Eye (tissue), 1 donor: Measurements from ENCODE around the gene STOM.
A peak's percentile ranks its signal among the peaks of the same experiment; 100 is the strongest.
"Not testable (repeated sequence)": the region's sequence is repeated elsewhere in the genome, so short reads cannot be mapped to it uniquely, and the experiment has no call there.

Experiments used
- DNase-seq: peaks from one replicate; pipeline ENCODE4 v3.0.0-alpha.2; 2015

STOM gene, protein sequence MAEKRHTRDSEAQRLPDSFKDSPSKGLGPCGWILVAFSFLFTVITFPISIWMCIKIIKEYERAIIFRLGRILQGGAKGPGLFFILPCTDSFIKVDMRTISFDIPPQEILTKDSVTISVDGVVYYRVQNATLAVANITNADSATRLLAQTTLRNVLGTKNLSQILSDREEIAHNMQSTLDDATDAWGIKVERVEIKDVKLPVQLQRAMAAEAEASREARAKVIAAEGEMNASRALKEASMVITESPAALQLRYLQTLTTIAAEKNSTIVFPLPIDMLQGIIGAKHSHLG

DNA sequence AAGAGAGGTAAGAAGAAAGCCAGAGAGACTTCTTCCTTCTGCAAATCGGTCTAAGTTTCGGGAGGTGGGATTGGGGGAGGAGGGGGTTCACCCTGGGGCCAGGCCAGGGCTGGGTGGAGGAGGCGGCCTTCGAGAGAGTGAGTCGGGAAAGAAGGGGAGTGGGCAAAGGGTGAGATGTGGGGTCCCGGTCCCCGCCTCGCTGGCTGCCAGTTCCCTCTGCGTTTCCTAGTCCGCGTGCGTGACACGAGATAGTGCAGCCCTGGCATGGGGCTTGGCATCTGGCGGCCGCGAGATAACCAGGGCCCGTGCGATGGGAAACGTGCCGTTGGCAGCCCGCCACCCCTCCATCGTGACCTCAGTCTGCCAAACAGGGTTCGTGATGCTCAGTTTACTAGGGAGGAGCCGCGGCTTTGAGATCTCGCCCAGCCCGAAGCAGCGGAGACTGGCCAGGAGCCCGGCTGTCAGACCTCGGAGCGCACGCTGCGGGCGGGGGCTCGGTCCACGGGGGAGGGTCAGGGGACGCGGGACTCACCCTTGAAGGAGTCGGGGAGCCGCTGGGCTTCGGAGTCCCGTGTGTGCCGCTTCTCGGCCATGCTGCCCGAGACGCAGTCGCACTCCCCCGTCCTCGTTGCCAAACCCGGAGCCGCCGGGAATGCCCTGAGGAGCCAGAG lies at the start of gene STOM:
STOM (minus strand) TSS at position 656 of the 671 bp plus-strand sequence; CDS start at position 593, 63 bp downstream.
- no peak for DNase-seq

DNA sequence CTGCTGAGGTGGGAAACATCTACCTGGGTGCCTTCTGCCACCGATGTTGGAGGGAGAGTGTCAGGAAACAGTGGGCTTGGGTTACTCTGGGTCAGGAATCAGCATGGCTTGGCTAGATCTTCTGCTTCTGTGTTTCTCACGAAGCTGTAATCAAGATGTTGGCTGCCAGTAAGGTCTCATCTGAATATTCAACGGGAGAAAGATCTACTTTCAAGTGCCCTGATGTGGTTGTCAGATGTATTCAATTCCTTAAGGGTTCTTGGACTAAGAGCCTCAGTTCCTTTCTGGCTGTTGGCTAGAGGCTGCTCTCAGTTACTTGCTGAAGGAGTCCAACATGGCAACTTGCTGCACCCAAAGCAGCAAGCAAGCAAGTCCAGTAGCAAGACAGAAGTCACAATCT lies 41.9 kb upstream of the STOM start:
- DNase-seq, result no peak

DNA sequence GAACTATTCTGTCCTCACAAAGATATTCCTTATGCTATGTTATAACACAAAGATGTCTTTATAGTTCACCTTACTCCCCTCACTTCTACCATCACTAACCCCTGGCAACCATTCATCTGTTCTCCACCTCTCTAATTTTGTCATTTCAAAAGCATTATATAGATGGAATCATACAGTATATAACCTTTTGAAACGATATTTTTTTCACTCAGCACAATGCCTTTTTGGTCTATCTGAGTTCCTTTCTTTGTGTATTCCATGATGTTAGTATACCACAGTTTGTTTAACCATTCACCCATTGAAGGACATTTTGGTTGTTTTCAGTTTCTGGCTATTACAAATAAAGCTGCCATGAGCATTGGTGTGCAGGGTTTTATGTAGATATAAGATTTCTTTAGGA lies 35.8 kb upstream of the STOM start:
- no peak for DNase-seq

DNA sequence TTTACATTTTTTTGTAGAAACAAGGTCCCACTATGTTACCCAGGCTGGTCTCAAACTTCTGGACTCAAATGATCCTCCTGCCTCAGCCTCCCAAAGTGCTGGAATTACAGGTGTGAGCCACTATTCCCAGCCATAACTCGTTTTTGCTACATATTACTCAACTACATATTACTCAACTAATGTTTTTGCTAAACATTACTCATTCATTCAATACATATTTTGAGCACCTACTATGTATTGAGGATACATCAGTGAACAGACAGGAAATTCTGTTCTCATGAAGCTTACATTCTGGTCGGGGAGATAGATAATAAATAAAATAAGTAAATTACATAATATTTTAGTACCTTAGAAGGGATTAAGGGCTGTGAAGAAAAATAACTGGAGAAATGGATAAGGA lies 34.9 kb upstream of the STOM start:
- no peak for DNase-seq

DNA sequence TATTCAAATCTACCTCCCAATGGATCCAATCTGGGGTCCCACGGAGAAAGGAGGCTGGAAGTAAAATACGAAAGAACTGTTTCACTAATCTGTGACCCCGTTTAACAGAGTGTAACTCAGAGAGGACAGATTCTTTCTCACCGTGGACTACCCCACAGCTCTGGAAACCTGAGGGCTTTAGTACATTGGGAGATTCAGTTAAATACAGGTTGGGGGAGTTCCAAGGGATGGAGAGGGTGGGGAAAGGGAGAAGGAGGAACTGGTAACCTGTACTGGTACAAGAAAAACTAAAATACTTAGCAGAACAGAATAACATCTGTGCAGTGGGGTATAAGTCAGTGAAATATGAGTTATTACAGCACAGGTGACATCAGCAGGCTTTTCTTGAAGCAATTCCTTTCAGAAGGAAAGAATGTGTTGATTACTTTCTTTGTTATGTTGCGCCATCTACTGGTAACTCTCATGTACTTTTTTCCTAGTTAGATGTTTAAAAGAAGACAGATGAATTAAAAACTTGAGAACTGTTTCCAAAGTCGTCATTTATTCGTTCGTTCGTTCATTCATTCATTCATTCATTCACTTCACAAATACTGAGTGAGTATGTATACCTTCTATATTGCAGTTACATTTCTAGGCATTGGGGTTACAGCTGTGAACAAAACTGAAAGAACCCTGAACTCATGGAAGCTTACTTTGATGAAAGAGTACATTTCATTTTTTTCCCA lies 30.0 kb upstream of the STOM start:
- peak; percentile 89 for DNase-seq

DNA sequence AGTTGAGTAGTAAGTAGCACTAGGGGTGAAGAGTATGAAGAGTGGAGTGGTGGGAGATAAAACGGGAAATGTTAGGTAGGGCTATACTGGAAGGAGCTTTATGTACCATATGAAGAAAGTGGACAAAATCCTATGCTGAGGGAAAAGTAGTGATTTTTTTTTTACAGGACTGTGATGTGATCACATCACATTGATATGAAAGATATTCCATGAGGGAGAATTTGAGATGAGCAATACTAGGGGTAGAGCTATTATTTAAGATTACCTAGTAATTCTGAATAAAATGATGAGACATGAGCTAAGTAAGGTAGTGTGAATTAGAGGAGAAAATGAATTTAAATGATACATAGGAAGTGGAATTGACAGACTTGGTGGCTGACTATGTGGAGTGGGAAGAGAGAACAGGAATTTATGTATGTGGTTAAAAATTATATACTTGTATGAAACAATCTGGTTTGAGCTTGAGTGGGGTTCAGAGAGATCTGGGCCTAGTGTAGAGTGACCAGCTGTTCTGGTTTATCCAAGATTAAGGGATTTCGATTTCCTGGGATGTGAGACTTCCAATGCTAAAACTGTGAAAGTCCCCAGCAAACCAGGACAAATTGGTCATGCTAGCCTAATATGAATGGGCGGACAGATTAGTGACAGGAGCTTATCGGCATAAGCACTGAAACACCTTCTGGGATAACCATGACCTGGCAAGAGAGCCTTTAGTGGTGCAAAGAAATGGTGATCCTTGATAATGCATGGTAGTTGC lies 29.3 kb upstream of the STOM start:
- peak; percentile 20 for DNase-seq

DNA sequence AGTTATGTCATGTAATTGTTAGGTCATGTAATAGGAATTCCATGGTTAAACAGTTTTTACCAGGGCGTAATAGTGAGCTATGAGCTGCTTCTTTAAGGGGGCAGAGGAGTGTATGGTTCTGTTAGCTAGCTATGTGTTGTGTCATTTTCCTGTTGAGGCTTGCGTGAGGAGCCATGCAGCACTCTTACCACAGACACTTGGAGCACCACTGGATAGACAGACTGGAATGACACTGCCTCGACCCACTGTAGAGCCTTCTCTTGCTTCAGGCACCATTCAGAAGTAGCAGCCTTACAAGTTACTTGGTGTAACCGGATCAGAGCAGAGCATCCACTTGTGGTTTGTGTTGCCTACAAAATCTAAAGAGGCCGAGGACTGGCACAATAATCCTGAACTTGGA lies 28.3 kb upstream of the STOM start:
- peak; percentile 36 for DNase-seq

DNA sequence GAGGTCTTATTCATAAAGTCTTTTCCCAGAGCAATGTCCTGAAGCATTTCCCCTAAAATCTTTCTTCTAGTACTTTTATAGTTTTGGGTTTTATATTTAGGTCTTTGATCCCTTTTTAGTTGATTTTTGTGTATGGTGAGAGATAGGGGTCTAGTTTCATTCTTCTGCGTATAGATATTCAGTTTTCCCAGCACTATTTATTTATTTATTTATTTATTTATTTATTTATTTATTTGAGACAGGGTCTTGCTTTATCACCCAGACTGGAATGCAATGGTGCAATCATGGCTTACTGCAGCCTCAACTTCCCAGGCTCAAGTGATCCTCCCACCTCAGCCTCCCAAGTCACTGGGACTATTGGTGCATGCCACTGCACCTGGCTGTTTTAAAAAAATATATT lies 27.2 kb upstream of the STOM start:
- DNase-seq, result not testable (repeated sequence)

DNA sequence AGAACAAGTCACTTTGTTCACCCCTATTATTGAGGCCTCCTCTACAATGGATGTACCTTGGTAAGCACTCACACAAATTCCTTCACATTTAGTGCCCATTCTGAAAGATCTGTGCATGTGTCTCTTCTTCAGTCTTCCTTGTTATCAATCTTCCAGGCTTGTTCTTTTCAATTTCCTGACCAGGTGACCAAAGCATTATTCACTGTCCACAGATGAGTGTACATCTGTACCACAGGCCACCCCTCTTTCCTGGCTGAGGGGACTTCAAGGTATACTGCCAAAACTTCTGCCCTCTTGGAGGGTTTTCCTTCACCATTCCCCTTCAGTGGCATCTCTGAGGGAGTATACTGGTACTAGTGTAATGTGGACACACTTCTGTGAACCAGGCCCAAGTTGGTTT lies 25.5 kb upstream of the STOM start:
- DNase-seq, result no peak

DNA sequence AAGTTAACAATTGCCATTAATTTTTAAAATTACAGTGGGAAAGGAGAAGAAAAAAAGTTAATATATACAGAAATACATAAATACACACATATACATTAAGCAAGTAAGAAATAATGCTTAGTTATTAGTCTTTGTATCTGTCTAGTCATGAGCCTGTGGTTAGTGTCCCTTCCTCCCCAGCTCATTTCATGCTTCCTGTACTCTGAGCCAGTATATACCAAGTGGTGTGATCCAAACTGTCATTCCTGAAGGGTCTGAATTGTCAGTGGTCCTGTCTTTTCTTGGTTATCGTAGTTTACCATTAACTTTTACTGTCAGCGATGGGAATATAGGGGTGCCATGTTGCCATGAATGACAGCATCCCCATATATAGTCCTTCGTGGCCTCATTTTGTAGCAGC lies 24.2 kb upstream of the STOM start:
- DNase-seq, result no peak

DNA sequence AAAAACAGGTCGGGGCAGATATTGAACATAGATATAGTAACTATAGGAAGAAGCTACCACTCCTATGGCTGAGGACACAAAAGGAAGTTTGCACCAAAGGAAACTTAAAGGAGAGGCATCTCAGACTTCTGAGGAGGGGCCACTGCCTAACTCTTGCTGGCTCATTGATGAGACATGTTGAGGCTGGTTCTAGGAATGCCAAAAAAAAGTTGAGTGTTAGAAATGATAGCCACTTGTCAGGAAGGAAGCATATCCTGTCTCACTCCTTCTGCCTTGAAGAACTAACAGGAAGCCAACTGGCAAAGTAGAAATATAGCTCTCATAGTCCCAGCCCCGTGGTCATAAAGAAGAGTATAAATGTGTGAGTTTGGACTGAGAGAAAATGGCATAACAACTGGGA lies 23.3 kb upstream of the STOM start:
- DNase-seq, result no peak

DNA sequence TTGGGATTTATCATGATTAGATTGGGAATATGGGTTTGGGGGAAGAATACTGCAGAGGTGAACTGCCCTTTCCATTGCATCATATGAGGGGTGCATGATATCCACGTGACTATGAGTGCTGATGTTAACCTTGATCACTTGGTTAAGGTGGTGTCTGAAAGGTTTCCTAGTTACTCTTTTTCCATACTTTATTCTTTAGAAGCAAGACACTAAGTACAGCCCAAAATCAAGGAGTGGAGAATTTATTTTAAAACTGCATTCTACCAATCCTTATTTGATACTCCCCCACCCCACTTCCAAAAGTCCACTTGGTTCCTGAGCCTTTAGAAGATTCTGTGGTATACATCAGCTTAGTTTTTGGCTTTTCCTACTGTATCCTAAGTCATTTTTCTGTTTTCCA lies 20.3 kb upstream of the STOM start:
- DNase-seq, result no peak

DNA sequence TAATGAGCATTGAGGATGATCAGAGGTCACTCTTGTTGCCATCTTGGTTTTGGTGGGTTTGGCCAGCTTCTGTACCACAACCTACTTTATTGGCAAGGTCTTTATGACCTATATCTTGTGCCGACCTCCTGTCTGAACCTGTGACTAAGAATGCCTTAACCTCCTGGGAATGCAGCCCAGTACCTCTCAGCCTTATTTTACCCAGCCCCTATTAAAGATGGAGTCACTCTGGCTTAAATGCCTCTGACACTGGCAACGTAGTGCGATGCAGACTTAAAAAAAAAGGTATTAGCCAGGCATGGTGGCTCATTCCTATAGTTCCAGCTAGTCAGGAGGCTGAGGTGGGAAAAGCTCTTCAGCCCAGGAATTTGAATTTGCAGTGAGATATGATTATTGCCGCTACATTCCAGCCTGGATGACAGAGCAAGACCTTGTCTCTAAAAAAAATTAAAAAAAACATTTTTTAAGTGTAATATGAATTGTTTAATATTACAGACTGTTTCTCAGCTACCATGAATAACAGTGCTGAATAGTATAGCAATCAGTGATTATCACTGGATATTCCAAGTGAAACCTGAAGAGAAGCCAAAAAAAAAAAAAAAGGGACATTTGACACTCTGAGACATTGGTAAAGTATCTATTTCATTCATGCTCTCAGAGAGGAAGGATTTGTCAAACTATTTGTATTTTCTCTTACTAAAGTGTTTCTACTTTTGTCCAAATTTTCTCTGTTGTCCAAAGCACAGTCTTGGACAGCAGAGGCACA lies 18.3 kb upstream of the STOM start:
- no peak for DNase-seq

DNA sequence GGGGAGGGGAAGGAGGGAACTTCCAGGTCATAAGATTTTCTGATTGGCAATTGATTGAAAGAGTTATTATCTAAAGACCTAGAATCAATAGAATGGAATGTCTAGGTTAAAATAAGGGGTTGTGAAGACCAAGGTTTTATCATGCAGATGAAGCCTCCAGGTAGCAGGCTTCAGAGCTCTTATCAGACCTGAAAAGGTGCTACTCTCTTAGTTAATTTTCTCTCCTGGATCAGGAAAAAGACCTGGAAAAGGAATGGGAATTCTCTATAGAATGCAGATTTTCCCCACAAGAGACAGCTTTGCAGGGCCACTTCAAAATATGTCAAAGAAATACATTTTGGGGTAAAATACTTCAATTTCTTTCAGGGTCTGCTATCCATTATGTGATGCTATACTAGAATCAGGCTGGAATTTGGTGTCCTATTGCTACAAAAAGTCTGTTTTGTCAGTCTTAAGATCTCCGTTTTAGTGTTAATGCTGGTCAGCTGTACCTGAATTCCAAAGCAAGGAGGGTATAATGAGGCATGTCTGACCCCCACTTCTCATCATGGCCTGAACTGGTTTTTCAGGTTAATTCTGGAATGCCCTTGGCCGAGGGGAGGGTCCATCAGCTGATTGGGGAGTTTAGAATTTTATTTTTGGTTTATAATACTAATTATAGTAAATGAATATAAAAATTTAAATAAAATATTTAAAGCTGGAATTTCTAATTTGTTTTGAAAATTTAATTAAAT lies 16.6 kb upstream of the STOM start:
- no peak for DNase-seq

DNA sequence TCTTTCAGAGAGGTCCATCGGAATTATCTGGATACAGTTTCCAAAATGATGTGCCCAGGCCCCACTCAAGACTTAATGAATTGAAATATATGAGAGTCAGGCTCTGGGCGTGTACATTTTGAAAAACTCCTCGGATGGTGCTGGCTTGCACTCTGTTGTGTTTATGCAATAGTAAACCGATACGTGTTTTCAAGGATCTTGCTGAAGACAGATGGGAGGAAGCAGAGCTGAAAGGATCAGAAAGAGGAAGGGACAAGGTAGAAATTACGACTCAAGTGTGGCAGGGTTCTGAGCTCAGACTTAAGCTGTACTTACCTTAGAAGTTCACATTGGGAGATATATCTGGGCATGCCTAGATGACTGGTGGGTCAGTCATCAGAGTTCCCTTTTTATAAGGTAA lies 13.7 kb upstream of the STOM start:
- no peak for DNase-seq

DNA sequence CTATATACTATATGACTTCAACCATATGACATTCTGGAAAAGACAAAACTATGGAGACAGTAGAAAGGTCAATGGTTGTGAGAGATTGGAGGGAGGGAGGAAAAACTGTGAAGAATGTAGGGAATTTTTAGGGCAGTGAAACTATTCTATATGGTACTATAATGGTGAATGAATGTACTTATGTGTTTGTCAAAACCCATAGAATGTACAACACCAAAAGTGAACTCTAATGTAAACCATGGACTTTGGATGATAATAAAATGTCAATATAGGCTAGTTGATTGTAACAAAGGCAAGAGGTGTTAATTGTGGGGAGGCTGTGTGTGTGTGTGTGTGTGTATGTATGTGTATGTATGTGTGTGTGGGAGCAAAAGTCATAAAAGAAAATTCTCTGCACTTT lies 10.8 kb upstream of the STOM start:
- DNase-seq, result no peak

DNA sequence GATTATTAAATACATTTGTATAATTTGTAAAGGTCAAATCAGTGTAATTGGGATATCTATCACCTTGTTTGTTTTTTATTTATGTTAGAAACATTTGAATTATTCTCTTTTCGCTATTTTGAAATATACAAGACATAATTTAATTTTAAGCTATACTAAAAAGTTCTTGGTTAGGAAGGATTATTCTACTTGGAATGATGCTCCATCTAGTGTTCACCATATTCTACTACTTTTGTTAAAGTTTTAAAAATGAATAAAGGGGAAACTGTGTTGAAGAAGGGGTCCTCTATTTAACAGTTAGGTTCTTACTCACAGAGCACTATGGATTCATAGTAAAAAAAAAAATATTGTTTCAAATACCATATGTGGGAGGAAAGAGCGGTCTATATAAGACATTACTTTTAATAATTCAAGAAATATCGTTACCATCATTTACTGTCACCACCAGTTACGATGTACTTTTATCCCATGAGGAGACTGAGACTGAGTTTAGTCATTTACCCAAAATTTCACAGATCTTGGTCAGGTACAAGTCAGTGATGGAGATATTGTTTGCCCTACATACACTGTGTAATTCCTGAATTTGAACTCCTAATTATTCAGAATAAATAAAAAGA lies 6.3 kb upstream of the STOM start:
- no peak for DNase-seq

DNA sequence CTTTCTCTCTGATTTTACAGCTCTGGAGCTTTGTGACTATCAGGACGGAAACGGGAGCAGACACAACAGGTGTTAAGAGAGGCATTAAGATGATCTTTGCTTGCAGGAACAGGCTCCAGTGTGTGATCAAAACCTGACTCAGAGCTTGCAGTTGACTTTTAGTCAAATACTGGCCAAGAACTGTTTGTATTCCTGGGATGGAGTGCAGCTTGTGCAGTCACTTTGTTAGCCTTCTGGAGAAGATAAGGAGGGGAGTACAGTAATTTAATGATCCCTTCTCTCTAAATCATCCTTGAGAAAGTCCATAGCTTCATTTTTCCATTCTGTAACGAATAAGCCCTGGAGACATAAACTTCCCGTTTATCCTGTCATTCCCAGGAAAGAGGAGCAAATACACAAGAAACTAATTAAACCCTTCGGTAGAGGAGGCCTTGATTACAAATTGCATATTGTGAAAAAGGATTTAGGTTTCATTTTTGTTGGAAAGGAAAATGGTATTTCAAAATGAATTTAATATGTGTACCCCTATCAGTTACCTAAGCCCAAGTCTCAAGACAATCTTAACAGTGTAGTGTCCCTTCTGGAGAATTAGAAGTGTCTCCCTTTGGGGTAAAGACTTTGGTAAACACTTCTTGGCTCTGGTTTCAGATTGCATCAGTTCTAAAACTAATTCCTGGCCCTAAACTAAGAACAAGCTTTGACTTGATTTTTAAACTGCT lies 3.1 kb upstream of the STOM start:
- peak; percentile 37 for DNase-seq

DNA sequence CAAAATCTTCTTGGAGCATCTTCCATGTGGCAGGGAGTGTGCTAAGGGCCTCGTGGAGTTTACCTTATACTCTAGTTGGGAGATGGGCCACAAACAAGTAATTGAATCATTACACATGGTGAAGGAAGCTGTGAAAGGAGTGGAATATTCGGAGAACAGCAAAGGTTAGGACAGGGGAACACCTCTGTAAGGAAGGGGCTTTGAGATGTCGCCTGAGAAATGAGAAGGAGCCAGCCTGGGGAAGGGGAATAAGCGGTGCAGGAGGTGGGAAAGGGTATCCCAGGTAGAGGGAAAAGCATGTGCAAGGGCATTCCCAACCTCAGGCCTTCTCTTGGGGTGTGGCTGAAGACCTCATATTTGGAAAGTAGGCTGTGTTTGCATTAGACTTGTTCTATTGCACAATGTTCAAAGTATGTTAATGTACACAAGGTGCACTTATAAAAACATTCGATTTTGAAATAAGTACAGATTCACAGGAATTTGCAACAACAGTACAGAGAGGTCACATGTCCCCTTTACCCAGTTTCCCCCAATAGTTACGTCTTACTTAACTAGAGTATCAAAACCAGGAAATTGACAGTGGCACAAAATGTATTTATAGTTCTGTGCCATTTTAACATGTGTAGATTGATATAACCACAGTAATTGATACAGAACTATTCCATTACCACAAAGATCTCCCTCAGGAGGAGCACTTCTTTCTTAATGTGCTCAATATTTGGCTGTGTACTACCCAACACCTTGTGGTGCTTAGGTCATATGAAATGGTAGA lies 2.4 kb upstream of the STOM start:
- no peak for DNase-seq

DNA sequence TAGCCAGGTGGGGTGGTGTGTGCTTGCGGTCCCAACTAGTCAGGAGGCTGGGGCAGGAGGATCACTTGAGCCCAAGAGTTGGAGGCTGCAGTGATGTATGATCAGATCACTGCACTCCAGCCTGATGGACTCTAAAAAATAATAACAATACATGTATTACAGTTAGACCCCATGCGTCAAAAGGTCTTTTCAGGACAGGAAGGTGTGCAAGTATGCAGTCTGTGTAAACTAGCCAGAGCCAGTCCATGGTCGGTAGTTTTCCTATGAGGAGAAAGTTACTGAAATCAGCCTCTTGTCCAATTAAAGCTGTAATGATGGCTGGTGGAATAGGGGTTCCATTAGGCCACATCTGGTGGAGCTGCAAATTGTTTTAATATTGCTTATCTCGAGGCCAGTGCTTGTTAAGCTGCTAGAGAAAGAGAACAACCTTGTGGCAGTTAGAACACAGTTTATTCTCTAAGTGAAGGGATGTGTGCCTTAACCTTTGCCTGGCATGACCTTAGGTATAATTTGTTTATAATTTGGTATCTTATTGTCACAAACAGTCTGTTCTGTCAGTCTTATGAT lies 1.5 kb upstream of the STOM start:
- no peak for DNase-seq
